HEK293T (cell line): Measurements from ENCODE around the gene PCNX2.

Source experiments
- CTCF ChIA-PET: fragments of 350-600 bp; formaldehyde crosslinking; extraction: SDS; loops from one replicate; lab custom pipeline; 2021; ENCODE audit warnings: antibody characterized with exemption, inconsistent platforms; lab: Yijun Ruan, JAX
- POLR2A ChIA-PET: fragments of 350-600 bp; formaldehyde crosslinking; extraction: SDS; loops from one replicate; lab custom pipeline; 2020; ENCODE audit warnings: antibody characterized with exemption, inconsistent platforms; lab: Yijun Ruan, JAX
- DNase-seq: peaks from one replicate; pipeline ENCODE4 v3.0.0; 2012; ENCODE audit warnings: mixed read lengths; ENCODE audit errors: extremely low spot score
- ARNT ChIP-seq: fragments of 450-650 bp; IDR thresholded peaks from 2 replicates; pipeline ENCODE4 v1.6.1; 2017; ENCODE audit warnings: mild to moderate bottlenecking
- BHLHE40 ChIP-seq: fragments of 450-650 bp; IDR thresholded peaks from 2 replicates; pipeline ENCODE4 v1.6.1; 2016; ENCODE audit warnings: mild to moderate bottlenecking, moderate library complexity, borderline replicate concordance
- CTBP1 ChIP-seq: fragments of 450-650 bp; IDR thresholded peaks from 2 replicates; pipeline ENCODE4 v1.6.1; 2016; ENCODE audit warnings: borderline replicate concordance
- ELF4 ChIP-seq: fragments of 450-650 bp; IDR thresholded peaks from 2 replicates; pipeline ENCODE4 v1.6.1; 2017; ENCODE audit warnings: antibody characterized with exemption
- FOXA1 ChIP-seq: fragments of 450-650 bp; IDR thresholded peaks from 2 replicates; pipeline ENCODE4 v1.6.1; 2016; ENCODE audit warnings: mild to moderate bottlenecking
- FOXK2 ChIP-seq: fragments of 450-650 bp; IDR thresholded peaks from 2 replicates; pipeline ENCODE4 v1.6.1; 2016; ENCODE audit warnings: mild to moderate bottlenecking
- FOXM1 ChIP-seq: fragments of 450-650 bp; IDR thresholded peaks from 2 replicates; pipeline ENCODE4 v1.6.1; 2017; ENCODE audit warnings: mild to moderate bottlenecking, borderline replicate concordance
- HDGF ChIP-seq: fragments of 450-650 bp; IDR thresholded peaks from 2 replicates; pipeline ENCODE4 v1.6.1; 2017; ENCODE audit warnings: antibody characterized with exemption, borderline replicate concordance
- L3MBTL2 ChIP-seq: fragments of 450-650 bp; conservative IDR thresholded peaks from 2 replicates; pipeline ENCODE4 v1.6.1; 2016; ENCODE audit warnings: mild to moderate bottlenecking
- LEF1 ChIP-seq: fragments of 450-650 bp; IDR thresholded peaks from 2 replicates; pipeline ENCODE4 v1.6.1; 2017; ENCODE audit warnings: mild to moderate bottlenecking, borderline replicate concordance
- NFRKB ChIP-seq: fragments of 450-650 bp; IDR thresholded peaks from 2 replicates; pipeline ENCODE4 v1.6.1; 2016; ENCODE audit warnings: mild to moderate bottlenecking, moderate library complexity
- SP1 ChIP-seq: fragments of 450-650 bp; IDR thresholded peaks from 2 replicates; pipeline ENCODE4 v1.6.1; 2017
- SUZ12 ChIP-seq: fragments of 450-650 bp; IDR thresholded peaks from 2 replicates; pipeline ENCODE4 v1.6.1; 2016; ENCODE audit warnings: mild to moderate bottlenecking
- TARDBP ChIP-seq: fragments of 450-650 bp; IDR thresholded peaks from 2 replicates; pipeline ENCODE4 v1.6.1; 2016
- ZNF384 ChIP-seq: fragments of 450-650 bp; IDR thresholded peaks from 2 replicates; pipeline ENCODE4 v1.6.1; 2016
- TF ChIP-seq, protein P1 (sequence below): fragments of 450-650 bp; IDR thresholded peaks from 2 replicates; pipeline ENCODE4 v1.6.1; 2016

The PCNX2 gene

DNA sequence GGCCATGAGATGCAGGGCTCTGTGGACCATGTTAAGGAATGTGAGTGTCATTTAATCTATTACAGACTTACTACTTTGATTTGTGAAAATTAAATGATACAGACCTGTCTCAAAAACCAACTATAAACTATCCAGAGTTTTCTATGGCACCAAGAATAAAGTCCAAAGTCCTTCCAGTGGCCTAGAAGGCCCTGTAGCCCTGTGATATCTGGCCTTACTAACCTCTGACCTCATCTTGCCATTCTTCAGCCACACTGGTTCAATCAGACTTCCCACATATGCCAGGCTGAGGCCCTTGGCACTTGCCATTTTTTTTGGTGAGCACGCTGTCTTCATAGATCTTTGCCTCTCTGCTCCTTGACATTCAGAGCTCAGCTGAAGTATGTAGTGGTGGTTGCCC lies 337.5 kb downstream of the PCNX2 start:
- ChIA-PET POLR2A (no interaction called here), CTCF (no interaction called here)
- no peak for DNase-seq
- no peak for TF ChIP-seq SP1
- TF ChIP-seq LEF1: no peak
- TF ChIP-seq FOXK2: no peak
- no peak for TF ChIP-seq FOXA1
- no peak for TF ChIP-seq SUZ12
- TF ChIP-seq FOXM1: no peak
- no peak for TF ChIP-seq HDGF
- TF ChIP-seq CTBP1: no peak
- no peak for TF ChIP-seq ZNF384
- TF ChIP-seq, protein P1, sequence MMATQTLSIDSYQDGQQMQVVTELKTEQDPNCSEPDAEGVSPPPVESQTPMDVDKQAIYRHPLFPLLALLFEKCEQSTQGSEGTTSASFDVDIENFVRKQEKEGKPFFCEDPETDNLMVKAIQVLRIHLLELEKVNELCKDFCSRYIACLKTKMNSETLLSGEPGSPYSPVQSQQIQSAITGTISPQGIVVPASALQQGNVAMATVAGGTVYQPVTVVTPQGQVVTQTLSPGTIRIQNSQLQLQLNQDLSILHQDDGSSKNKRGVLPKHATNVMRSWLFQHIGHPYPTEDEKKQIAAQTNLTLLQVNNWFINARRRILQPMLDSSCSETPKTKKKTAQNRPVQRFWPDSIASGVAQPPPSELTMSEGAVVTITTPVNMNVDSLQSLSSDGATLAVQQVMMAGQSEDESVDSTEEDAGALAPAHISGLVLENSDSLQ: no peak

DNA sequence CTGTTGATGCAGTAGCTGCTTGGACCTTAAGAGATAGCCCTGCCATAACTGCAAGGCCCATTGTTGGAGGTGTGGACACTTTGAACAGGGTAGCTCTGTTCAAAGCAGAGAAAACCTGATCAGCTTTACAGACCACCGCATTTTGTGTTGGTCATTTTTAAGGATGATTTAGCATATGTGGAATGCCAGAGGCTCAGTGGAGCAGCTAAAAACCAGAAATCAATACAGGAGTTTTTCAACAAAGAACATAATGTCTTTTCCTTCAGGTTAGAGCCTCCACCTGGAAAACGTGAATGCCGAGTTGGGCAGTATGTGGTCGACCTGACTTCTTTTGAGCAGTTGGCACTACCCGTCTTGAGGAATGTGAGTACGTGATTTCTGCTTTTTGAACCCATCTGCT lies 339.4 kb downstream of the PCNX2 start:
- ChIA-PET CTCF (no interaction called here), POLR2A (no interaction called here)
- TF ChIP-seq, protein P1: no peak
- TF ChIP-seq ELF4: no peak
- no peak for TF ChIP-seq SP1
- TF ChIP-seq L3MBTL2: no peak
- no peak for TF ChIP-seq FOXM1
- TF ChIP-seq TARDBP: no peak
- TF ChIP-seq FOXK2: no peak
- no peak for TF ChIP-seq SUZ12
- no peak for TF ChIP-seq BHLHE40
- no peak for TF ChIP-seq NFRKB
- TF ChIP-seq ZNF384: no peak
- no peak for TF ChIP-seq LEF1
- no peak for TF ChIP-seq FOXA1
- no peak for TF ChIP-seq ARNT
- no peak for TF ChIP-seq HDGF
- TF ChIP-seq CTBP1: no peak
- DNase-seq: no peak

DNA sequence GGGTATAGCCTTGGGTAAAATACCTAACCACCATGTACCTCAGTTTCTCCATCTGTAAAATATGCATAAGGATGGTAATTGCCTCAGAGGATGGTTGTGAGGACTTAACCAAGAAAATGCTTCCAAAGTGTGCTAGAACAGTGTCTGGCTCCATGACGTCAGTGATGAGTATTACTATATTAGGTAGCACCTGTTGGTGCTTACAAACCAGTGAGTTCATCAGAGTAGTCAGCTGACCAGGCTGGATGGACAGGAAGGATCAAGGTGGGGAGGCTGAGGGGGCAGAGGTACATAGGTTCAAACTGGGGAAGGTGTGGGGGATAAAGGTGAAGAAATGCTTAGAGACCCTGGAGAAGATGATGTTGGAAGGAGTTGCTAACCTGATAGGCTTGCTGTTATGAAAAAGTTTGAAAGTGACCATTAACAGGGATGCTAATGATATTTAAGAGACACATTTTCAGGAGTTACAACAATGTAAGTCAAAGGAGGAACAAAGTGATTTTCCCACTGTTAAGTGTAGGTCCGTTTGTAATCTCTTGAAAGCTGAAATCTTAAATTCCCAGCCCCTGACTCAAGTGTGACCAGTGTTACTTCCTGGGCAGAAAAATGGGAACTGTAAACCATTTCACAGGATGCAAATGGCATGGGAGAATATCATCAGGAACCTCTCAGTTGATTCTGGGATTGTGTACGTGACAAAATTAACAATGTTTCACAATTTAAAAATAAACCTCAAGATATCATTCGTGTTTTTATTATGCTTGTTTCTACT lies 340.7 kb downstream of the PCNX2 start:
- no peak for TF ChIP-seq TARDBP
- TF ChIP-seq SUZ12: no peak
- TF ChIP-seq FOXA1: no peak
- TF ChIP-seq, protein P1: no peak
- no peak for TF ChIP-seq HDGF
- no peak for TF ChIP-seq NFRKB
- TF ChIP-seq SP1: no peak
- no peak for TF ChIP-seq FOXK2
- DNase-seq: no peak
- POLR2A ChIA-PET: no interaction called here
- CTCF ChIA-PET: interaction anchor here (0.6 kb wide), 1 partner anchor 71 kb away, joined by 3 read pairs; no protein-coding TSS in a partner anchor

DNA sequence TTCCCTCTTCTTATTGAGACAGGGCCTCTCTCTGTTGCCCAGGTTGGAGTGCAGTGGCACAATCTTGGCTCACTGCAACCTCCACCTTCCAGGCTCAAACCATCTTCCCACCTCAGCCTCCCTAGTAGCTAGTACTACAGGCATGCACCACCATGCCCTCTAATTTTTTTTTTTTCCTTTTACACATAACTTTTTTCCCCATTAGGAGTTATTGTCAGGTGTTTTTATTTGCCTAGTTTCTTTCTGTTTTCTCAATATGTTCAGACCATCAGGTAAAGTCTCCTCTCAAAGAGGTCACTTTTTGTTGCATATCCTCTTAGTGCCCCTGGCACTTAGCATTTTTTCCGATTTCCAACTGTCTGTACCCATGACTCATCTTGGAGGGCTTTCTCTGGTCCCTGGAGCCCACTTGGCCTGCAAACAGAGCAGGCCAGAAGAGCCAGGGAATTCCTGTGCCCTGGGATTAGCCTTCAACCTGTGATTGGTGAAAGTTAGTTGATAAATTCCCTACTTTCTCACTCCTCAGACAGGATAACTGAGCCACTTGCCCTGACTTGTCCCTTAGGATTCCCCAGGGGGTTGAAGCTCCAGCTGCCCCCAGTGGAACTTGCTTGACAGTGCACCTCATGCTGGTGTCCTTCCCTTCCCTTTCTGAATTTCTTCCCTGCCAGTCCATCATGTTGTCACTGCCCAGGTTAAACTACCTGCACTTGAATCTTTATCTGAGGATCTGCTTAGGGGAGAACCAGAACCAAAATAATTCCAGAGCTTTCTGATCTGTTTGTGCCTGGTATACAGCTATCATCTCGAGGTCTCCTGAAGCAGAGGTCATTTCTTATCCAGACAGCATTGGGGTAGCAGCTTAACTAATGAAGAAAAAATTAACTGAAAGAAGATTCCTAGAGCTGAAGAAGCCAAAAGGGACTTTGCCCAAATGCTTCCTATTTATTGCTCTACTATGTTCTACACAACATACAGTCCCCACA lies 342.7 kb downstream of the PCNX2 start:
- DNase-seq: peak; percentile 86
- ChIA-PET POLR2A (interaction anchor here (1.1 kb wide), 1 partner anchor 160 kb away, joined by 3 read pairs; no protein-coding TSS in a partner anchor), CTCF (interaction anchor here (0.6 to 1.2 kb wide), 6 partner anchors 18 to 1197 kb away, joined by 3 to 6 read pairs (median 3); no protein-coding TSS in a partner anchor)
- TF ChIP-seq ZNF384 (peak; percentile 53; the same call in 1 of the 2 replicates), FOXM1 (peak; percentile 40; the same call in 1 of the 2 replicates), FOXK2 (no peak), FOXA1 (no peak), ARNT (no peak), BHLHE40 (no peak), CTBP1 (peak; percentile 55; the same call in 1 of the 2 replicates), SP1 (no peak)
- TF ChIP-seq, protein P1: peak; percentile 79

DNA sequence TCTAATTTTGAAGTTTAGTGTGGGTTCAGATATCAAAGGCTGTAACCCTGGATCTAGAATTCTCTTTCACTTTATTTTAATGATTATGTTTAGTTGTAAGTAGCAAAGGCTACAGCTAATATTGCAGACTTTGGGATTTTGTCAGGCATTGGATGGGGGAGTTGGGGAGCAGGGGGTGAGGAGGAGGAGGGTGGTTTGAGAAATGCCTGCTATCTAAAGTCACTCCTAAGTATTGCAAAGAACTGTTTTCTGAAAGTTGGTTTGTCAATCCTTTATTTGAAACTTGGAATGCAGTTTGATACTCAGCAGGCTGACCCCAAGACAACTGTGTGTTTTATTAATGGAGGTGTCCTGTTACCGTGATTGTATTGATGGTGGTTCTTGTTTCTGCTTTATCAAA lies 343.9 kb downstream of the PCNX2 start:
- no peak for DNase-seq
- TF ChIP-seq ARNT (no peak), FOXK2 (no peak), TARDBP (no peak), L3MBTL2 (no peak), CTBP1 (no peak), ELF4 (no peak), FOXA1 (no peak), NFRKB (no peak)
- CTCF ChIA-PET: interaction anchor here (0.6 kb wide), 1 partner anchor 12 kb away, joined by 4 read pairs; no protein-coding TSS in a partner anchor
- POLR2A ChIA-PET: no interaction called here
